HG02973 (cell line): ENCODE measurements around the gene CCDC149.
A peak's percentile ranks its signal among the peaks of the same experiment; 100 is the strongest.

ENCODE experiments used
- ATAC-seq: cut with Tn5 transposase; IDR thresholded peaks from one replicate; pipeline ENCODE4 v1.9.1; 2021; ENCODE audit warnings: moderate library complexity; ENCODE audit not compliant: unreplicated experiment

CCDC149 gene

GRCh38 chr4:24881508-24882196, 31.2 kb downstream of the CCDC149 start:
- ATAC-seq, result no peak

- ATAC-seq, result no peak
Observed at GRCh38 chr4:24880186-24880585, 32.7 kb downstream of the CCDC149 start.

- no peak for ATAC-seq
Observed at GRCh38 chr4:24878636-24879016, 34.2 kb downstream of the CCDC149 start.

- no peak for ATAC-seq
Observed at GRCh38 chr4:24877868-24878635, 34.8 kb downstream of the CCDC149 start.

- no peak for ATAC-seq
Observed at GRCh38 chr4:24876431-24876830, 36.4 kb downstream of the CCDC149 start.

- ATAC-seq, result no peak
Observed at GRCh38 chr4:24872720-24873119, 40.1 kb downstream of the CCDC149 start.

- ATAC-seq, result no peak
Observed at GRCh38 chr4:24871210-24871609, 41.6 kb downstream of the CCDC149 start.

- no peak for ATAC-seq
Observed at GRCh38 chr4:24867766-24868296, 45.0 kb downstream of the CCDC149 start.

GRCh38 chr4:24867251-24867650, 45.6 kb downstream of the CCDC149 start:
- no peak for ATAC-seq

GRCh38 chr4:24865401-24865800, 47.4 kb downstream of the CCDC149 start:
- ATAC-seq, result no peak

- ATAC-seq, result no peak
Observed at GRCh38 chr4:24863799-24864198, 49.0 kb downstream of the CCDC149 start.

GRCh38 chr4:24862073-24862751, 50.6 kb downstream of the CCDC149 start:
- ATAC-seq, result no peak

GRCh38 chr4:24858550-24858949, 54.3 kb downstream of the CCDC149 start:
- no peak for ATAC-seq

GRCh38 chr4:24858026-24858425, 54.8 kb downstream of the CCDC149 start:
- ATAC-seq, result no peak

- ATAC-seq, result peak; percentile 85
Observed at GRCh38 chr4:24856586-24856985, 56.3 kb downstream of the CCDC149 start.

- ATAC-seq, result no peak
Observed at GRCh38 chr4:24855741-24856140, 57.1 kb downstream of the CCDC149 start.

GRCh38 chr4:24853142-24853541, 59.7 kb downstream of the CCDC149 start:
- no peak for ATAC-seq

GRCh38 chr4:24850674-24851073, 62.2 kb downstream of the CCDC149 start:
- ATAC-seq, result no peak

- ATAC-seq, result no peak
Observed at GRCh38 chr4:24849756-24850155, 63.1 kb downstream of the CCDC149 start.

GRCh38 chr4:24849351-24849750, 63.5 kb downstream of the CCDC149 start:
- no peak for ATAC-seq

- no peak for ATAC-seq
Observed at GRCh38 chr4:24846716-24847115, 66.1 kb downstream of the CCDC149 start.

GRCh38 chr4:24845902-24846301, 66.9 kb downstream of the CCDC149 start:
- ATAC-seq, result no peak
